NCI-H2171 treated with DMSO at 0.1 percent for 48 hours (cell line): ENCODE measurements around the gene MAN1A1.

Source experiments
- DNase-seq: peaks from one replicate; lab custom pipeline; 2025; lab: John Stamatoyannopoulos, UW

MAN1A1 gene

DNA sequence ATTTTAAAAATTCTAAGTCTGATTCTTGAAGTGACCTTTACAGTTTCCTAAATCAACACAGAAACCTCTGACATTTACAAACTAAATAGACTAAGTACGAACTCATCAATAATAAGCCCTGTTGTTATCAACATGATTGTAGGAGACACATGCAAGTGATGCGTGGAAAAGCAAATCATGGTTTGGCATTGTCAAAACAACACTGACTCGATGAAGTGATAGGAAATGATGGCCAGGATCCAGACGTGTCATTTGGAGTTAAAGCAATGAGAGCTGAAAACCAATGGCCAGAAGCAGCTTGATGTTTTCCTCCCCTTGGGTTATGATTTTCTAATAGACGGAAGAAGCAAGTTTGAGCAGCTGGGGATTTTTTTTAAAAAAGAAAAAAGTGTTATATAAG is 153.7 kb downstream of the MAN1A1 start:
- no peak for DNase-seq

DNA sequence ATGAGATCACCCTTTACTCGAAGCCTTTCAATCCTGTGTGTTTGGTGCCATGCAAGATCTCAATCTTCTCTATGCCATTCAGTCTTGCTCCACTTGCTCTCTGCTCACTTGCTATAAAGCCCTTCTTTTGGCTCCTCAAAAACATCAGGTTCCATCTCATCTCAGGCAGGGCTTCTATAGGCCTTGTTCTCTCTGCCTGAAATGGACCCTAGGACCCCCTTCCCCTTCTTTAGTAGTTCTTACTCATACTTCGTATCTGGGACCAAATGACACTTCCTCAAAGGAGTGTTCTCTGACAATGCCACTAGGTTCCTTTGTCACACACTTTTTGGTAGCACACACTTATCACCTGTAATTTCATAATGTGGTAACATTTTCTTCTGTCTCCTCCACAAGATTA is 154.4 kb downstream of the MAN1A1 start:
- DNase-seq: no peak

DNA sequence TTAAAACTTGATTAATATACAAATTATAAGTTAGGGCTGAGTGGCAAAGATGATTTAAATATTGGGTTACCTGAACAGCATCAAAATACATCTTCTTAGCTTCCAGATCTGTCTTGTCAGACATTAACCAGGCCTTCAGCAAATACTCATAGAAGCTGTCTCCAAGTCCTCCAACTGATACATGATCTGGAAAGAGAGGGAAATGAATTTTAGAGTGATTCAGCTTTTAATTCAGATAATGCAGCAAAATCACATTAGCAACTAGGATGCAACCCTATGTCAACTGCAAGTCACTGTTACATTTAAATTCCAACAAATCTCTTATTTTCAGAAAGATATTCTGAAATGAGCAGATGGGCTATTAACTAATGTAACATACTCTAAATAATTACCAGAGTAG is 155.9 kb downstream of the MAN1A1 start:
- no peak for DNase-seq

DNA sequence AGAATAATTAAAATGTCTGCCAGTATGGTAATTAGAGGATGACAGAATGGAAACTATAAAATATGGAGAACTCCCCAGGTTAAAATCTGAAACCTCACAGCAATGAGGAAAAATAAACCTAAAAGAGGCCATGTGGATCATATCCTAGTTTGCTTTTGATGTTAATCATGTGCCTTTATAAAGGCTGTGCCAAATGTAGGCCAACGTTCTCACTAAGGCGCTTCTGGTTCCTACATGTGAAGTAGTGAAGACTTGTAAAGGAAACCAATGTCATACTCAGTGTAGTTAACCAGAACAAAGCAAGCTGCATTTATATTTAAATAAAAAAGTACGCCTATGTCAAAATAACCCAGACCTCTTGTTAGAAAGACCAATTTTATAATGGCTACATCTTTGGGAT is 157.4 kb downstream of the MAN1A1 start:
- DNase-seq: no peak

DNA sequence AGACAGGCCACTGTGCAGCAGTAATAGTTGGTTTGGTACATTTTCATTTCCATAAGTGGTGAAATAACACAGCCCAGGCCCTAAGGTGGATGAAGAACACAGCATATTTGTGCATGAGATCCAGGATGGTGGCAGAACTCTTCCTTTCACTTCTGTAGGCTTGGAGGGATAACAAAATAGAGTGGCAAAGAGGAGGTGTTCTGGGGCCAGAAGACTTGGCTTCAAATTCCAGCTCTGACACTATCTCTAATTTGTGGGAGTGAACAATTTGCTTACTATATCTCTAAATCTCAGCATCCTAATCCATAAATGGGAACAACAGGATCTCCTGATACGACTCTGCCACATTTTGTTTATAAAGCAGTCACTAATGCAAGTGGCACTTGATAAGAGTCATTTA is 159.4 kb downstream of the MAN1A1 start:
- DNase-seq: no peak

DNA sequence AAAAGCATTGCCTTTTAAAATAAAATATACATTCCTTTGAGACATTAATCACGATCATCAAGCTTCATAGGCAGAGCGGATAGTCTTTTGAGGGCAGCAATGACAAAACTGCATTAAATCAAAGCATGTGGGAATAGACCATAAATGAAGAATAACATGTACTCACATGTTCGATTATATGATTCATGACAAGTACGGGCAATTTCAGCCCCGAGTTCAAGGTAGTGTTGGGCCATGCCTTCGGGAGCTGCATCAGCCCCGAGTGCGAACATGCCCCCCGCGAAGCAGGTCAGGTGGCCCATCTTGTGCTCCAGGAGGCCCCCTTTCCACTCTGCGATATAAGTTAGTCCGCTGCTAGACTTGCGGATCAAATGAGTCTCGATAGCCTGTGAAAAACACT is 160.1 kb downstream of the MAN1A1 start:
- DNase-seq: no peak

DNA sequence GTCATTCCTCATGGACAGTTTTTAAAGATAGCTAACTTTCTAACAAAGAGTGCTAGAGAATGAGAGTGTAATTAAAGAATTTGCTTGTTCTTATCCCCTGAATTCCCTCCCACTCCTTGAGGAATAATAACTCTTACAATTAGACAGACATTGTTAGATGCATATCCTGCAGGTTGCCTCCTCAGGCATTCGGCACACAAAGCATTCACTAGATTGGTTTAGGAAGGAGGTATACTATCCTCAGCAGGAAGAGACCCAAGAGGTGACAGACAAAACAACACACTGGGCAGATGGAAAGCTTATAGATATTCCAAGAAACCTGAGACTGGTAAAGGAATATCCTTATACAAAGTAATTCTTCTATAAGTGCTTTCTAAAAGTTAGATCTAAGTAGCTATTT is 162.0 kb downstream of the MAN1A1 start:
- DNase-seq: no peak

DNA sequence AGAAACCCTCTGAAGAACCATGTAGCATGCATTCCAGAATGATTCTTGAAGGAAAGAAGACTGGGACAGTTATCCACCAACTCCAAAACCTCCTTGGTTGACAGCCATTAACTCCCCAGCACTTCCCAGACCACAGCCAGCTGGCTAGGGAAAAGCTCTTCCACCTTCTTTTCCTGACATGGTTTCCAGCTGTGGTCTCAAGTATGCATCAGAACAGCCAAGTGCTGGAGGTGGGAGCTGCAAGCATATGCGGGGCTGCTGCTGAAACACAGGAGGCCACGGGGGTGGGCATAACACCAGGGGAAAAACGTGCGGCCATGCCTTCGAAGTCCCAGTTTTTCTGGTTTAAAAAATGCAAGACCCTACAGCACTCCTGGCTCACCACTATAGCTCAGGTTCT is 163.1 kb downstream of the MAN1A1 start:
- no peak for DNase-seq

DNA sequence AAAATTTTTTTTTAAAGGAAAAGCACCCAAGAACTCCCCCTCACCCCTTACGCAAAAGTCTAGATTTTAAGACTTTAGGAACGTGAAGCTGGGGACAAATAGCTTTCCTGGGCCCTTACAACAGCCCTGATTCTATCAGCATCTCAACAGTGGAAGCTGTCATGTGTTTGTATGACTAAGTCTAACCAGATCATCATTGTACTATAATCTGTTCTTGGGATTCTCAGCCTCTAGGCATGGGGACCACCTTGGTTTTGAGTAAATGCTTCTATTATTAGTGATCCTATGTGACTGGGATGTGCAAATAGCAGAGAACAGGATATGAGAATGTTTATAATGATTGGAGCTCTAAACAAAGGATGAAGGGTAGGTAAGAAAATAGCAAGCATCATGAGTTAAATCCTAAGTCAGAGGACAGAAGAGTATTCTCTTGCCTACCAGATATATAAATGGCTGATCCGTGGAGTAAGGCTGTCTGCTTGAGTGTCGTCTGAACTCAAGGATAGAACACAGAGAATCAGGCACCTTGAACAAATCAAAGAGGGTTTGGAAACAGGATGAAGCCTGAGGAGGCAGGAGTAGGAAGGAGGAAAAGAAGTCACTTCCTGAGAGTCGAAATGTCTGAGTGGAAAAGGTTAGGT is 165.4 kb downstream of the MAN1A1 start:
- DNase-seq: no peak

DNA sequence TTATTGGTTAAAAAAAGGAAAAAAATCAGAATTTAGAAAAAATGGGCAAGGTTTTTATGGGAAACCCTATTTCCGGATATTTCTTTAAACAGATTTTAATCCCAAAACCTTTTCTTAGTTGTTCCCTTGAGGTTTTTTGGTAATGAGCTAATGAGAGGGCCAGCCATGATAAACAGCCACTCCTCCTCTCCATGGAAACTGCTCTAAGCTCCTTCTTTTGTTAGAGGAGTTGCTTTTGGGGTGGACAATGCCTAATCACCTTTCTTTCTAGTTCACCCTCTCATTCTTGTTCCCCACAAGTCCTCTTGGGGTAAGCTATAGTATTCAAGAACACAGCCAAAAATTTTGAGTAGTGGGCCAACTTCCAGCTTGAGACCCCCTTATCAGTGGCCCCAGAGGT is 166.1 kb downstream of the MAN1A1 start:
- DNase-seq: no peak

DNA sequence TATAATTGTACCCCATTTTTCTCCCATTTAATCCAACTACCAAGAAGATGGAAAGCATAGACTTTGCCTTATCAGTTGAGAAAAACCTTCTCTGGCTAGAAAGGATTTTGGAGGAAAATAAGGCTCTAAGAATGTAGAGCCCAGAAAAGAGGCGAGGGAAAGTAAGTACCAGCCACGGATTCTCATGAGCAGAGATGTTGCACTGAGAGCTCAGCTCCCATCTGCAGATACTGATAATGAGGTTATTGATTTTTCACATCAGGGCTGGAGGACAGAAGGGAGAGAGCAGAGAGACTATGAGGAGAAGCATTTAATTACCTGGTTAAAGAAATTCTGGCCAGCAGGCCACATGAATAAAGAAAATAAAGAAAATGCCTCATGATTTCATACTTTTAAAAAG is 166.7 kb downstream of the MAN1A1 start:
- peak; percentile 74 for DNase-seq

DNA sequence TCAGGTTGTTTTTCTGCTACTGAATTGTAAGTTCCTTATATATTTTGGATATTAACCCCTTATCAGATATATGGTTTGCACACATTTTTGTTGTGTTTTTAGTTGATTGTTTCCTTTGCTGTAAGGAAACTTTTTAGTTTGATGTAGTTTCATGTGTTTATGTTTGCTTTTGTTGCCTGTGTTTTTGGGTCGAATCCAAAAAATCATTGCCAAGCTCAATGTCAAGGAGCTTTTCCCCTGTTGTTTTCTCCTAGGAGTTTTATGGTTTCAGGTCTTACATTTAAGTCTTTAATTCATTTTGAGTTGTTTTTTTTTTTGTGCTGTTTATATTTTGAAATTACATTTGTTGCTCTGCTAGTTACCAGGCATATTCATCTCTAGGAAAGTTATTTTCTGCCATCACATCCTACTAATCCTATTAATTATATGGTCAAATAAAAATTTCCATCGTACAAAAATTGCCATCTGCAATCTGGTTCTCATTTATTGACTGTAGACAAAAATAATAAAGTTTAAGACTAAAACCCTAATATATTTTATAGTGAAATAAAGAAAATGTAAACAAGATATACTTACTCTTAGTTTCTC is 167.3 kb downstream of the MAN1A1 start:
- no peak for DNase-seq

DNA sequence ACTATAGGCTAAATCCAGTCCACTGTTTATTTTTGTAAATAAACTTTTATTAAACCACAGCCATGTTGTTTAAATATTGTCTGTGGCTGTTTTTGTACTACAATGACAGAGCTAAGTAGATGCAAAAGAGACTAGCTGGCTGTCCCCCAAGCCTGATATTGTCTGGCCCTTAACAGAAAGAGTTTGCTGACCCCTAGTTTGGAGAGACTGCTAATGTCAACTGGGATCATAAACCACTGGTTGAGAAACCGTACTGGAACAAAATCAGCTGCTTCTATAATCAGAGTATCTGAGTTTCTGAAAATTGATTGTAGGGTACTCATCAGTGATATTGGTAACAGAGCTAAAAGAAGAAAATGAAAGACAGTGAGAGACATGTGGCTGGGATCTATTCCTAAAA is 168.5 kb downstream of the MAN1A1 start:
- no peak for DNase-seq

DNA sequence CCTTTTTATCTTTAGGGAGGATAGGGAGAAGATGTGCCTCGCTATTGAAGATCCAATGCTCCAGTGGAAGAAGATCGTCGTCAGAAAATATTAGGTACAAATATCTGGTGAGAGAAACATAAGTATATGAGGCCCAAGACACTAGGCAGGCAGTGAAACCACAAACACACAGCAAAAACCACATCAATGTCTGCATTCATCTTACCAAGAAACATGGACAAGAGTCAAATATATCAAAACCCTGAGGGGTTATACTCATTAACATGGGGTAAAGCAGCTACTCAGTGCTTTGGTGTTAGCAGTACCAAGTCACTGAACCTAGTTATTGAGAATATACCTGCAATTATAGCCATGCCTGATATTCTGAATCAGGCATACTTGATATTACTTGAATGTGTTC is 169.7 kb downstream of the MAN1A1 start:
- no peak for DNase-seq

DNA sequence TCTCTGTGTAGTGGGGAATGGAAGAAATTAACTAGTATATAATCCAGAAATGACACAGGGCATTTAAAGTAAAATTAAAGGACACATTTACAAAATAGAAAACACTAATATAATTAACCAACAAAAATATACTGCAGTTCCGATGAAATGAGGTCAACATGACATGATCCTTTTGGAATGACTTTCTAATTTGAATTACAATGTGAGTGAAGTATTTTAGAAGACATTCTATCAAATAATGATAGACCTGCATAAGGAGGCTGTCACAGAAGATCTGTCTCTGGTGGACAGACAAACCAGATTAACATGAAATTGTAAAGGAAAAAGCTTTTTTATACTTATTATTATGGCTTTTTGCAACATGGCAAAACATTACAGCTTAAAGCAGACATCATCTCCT is 170.5 kb downstream of the MAN1A1 start:
- no peak for DNase-seq

DNA sequence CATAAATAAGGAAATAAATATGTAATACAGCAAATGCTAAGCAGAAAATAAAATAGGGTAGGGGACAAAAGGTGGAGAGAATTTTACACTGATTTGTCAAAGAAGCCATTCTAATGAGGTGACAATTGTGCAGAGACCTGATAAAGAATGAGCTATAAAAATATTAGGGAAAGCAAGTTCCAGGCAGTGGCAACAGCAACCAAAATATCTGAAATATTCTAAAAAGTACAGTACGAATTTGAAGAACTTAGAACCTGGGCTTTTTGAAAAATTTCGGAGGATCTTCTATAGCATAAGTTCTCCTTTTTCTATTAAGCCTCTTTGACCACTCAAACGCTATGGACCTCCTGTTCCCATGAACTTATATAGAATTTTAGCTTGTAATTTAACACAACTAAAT is 173.1 kb downstream of the MAN1A1 start:
- DNase-seq: no peak

DNA sequence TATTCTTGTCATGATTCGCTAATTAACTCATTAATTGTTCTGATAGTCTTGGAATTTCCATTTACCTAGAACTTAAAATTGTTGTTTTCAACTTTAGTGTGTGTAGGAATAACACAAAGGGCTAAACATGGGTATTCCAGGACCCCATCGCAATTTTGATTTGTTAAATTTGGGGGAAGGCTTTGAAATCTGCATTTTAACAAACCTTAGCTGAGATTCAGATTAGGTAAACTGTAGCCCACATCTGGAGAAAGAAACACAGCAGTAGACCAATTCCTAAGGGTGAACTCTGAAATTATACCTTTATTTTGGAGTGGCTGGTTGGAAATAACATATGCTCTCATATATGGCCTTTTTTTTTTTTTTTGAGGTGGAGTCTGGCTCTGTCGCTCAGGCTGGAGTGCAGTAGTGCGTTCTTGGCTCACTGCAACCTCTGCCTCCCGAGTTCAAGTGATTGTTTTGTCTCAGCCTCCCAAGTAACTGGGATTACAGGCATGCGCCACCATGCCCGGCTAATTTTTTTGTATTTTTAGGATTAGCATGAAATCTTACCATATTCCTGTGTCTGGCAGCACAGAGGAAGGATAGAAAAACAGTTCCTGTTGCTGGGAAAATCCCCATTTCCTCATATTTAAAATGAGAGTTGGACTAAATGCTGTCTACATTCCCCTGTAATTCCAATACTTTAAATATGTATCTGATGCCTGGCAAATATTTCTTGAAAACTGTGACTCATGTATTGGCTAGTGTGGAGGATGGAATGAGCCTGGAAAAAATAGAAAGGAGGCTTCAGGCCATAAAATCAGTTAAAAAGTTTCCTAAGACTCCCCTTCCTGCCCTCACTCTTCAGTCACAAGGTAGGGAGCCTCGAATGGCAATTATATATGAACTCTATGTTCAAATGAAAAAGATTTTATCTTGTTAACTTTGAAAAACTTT is 174.4 kb downstream of the MAN1A1 start:
- no peak for DNase-seq

DNA sequence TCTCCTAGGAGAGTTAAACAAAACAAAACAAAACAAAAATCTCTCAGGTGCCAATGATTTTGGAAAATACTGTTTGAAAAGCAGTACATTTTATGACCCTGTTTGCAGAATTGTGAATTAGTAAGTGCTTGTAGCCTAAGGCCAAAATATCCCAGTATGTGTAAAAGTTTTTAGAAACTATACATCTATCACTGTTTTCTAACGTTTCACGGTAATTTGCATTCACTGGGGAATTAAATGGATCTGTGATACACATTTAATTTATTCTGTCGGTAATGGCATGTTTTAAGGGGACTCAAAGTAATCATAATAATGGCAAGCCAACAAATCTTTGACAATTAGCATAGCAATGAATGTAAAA is 175.5 kb downstream of the MAN1A1 start:
- DNase-seq: no peak

DNA sequence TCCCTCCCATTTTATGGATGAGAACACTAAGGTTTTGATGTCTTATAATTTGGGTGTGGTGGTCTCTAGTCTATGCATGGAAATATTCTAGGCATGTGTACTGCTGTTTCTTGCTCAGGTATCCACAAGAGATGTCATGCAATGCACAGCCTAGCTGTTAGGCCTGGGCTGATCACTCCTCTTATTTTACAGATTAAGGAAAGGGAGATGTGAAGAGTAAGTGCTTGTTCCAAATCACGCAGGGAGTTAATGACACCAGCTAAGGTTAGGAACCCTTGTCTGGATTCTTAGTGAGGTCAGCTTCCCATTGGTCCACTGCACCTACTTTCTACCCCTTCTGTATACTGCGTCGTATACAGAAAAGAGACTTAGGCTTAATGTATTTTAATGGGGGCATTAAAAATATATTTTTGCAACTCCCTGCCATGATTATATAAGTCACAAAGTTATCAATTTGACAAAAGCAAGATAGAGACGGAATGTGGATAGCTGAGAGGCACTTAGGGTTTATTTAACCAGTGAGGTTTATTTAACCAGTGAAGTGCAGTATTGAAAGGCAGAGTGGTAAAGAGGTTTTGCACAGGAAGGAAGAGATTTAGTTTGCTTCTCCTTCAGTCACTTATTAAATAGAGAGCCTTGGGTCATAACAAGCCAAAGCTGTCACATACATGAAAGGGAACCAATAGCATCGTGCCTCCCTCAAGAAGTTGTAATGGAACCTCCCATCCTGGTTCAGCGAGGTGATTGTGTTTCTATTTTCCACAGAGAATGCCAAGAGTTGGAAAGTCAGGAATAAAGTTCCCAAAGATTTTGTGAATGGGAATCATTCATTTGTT is 176.1 kb downstream of the MAN1A1 start:
- no peak for DNase-seq

DNA sequence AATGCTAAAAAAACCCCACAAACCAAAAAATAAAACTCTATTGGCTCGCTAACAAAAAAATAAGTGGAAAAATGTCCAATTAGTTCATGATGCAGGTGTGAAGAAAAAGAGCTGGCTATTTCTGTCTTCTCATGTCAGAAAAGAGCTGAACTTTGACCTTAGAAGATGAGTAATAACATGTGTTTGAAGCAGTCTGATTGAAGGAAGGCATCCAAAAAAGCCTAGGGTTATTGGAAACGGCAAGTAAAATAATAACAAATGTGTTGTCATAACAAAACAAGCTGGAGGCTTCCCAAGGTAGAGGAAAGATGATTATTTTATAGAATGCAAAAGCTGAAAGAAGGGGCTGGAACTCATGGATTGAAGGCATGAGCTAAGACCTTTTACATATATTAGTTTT is 176.7 kb downstream of the MAN1A1 start:
- no peak for DNase-seq

DNA sequence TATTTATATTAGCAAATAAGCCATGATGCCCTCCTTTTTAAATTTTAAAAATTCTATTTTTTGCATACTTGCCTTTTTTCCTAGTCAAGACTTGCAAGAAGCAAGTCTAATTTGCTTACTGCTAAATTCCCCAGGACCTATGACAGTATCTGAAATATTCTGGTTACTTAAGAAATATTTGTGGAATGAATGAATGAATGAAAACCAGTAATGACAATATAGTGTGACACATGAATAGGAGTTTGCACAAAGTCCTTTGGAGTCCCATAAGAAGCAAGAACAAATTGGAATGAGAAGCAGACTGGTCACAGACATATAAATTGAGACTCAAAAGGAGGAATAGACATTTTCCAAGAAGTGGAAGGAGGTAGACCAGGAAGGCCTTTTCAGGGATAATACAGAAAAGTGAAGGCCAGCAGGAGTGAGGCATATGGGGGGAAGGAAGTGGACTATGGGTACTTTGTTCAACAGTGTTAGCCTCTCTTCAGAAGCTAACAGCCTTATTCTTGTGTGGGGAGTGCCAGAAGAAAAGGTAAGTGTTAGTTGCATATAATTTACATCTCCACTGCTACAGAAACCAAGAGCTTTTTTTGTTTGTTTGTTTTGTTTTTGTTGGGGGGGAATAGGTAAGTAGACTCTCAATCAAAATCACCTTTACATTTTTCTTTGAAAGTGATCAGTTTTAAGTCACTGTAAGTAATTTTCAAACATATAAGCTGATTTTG is 177.5 kb downstream of the MAN1A1 start:
- no peak for DNase-seq
